Neural progenitor cell (in vitro differentiated cells): ENCODE measurements around the gene BCL10. TPM values are rescaled to one million over a fixed set of nuclear protein-coding genes. Genes with fewer than 3 reads are reported as not detected.

Source experiments
- DNase-seq: peaks from one replicate; pipeline ENCODE4 v3.0.0-alpha.2; 2016; ENCODE audit warnings: low spot score
- H2AFZ ChIP-seq: fragments of 200-600 bp; sonication (generic); replicated peaks from 2 replicates; pipeline ENCODE4 v1.6.1; 2016; ENCODE audit warnings: antibody characterized with exemption
- H3F3A ChIP-seq: fragments of 200-600 bp; sonication (generic); 2 replicates; pipeline ENCODE4 v1.6.1; 2016; ENCODE audit warnings: antibody characterized with exemption, low read depth
- H3K27ac ChIP-seq: fragments of 200-600 bp; sonication (generic); 2 replicates; pipeline ENCODE4 v1.5.1; 2016; ENCODE audit warnings: mild to moderate bottlenecking
- H3K27me3 ChIP-seq: fragments of 200-600 bp; sonication (generic); 2 replicates; pipeline ENCODE4 v1.6.1; 2016; ENCODE audit warnings: mild to moderate bottlenecking, moderate library complexity
- H3K36me3 ChIP-seq: fragments of 200-600 bp; sonication (generic); 2 replicates; pipeline ENCODE4 v1.5.1; 2016
- H3K4me1 ChIP-seq: fragments of 200-600 bp; sonication (generic); 2 replicates; pipeline ENCODE4 v1.6.1; 2016; ENCODE audit warnings: mixed run types
- H3K4me2 ChIP-seq: fragments of 200-600 bp; sonication (generic); 2 replicates; pipeline ENCODE4 v1.6.1; 2016
- H3K4me3 ChIP-seq: fragments of 200-600 bp; sonication (generic); 2 replicates; pipeline ENCODE4 v1.5.1; 2016
- H3K79me2 ChIP-seq: fragments of 200-600 bp; sonication (generic); 2 replicates; pipeline ENCODE4 v1.6.1; 2016; ENCODE audit warnings: low read depth
- H3K9ac ChIP-seq: fragments of 200-600 bp; sonication (generic); 2 replicates; pipeline ENCODE4 v1.6.1; 2016
- H3K9me3 ChIP-seq: fragments of 200-600 bp; sonication (generic); 2 replicates; pipeline ENCODE4 v1.5.1; 2016; ENCODE audit warnings: low read depth
- H4K20me1 ChIP-seq: fragments of 200-600 bp; sonication (generic); 2 replicates; pipeline ENCODE4 v1.6.1; 2016; ENCODE audit warnings: low read depth
- H3K27ac Mint-ChIP-seq: 3 replicates; pipeline ENCODE4 v1.8.0; 2021; ENCODE audit warnings: mixed read lengths
- H3K27me3 Mint-ChIP-seq: 2 replicates; pipeline ENCODE4 v1.8.0; 2022; ENCODE audit warnings: low read depth, mild to moderate bottlenecking, inconsistent platforms, moderate library complexity, mixed read lengths; ENCODE audit not compliant: insufficient read depth
- H3K36me3 Mint-ChIP-seq: 3 replicates; pipeline ENCODE4 v1.8.0; 2021; ENCODE audit warnings: mixed read lengths
- H3K4me1 Mint-ChIP-seq: 3 replicates; pipeline ENCODE4 v1.8.0; 2021; ENCODE audit warnings: mixed read lengths
- H3K4me3 Mint-ChIP-seq: 3 replicates; pipeline ENCODE4 v1.8.0; 2021; ENCODE audit warnings: mild to moderate bottlenecking, moderate library complexity, mixed read lengths
- H3K9me3 Mint-ChIP-seq: 3 replicates; pipeline ENCODE4 v1.8.0; 2020; ENCODE audit warnings: mixed read lengths
- CTCF ChIP-seq: fragments of 200-600 bp; sonication (generic); IDR thresholded peaks from 2 replicates; pipeline ENCODE4 v1.5.1; 2017; ENCODE audit warnings: antibody characterized with exemption, mild to moderate bottlenecking
- EZH2 ChIP-seq: fragments of 200-600 bp; sonication (generic); IDR thresholded peaks from 2 replicates; pipeline ENCODE4 v1.6.1; 2017; ENCODE audit warnings: antibody characterized with exemption, mild to moderate bottlenecking, moderate library complexity
- EZH2phosphoT487 ChIP-seq: fragments of 200-600 bp; sonication (generic); IDR thresholded peaks from 2 replicates; pipeline ENCODE4 v1.6.1; 2017; ENCODE audit warnings: antibody characterized with exemption
- total RNA-seq: library from RNA; depleted of rRNA; stranded (reverse); fragments of >200 nt; gene quantifications from 2 replicates; pipeline ENCODE4 v1.2.3, GENCODE V29; 2015; ENCODE audit warnings: low replicate concordance

Gene BCL10
- total RNA-seq, 1 donor from 2014 or later = 28.2 TPM

GRCh38 chr1:85276978-85277639 is 677 bp upstream of the BCL10 start:
- Histone ChIP-seq H3K9me3 (no peaks in the 10 kb centered on the region), H3F3A (peaks cover 15% of the 10 kb centered on the region), H3K36me3 (no peaks in the 10 kb centered on the region), H3K27me3 (no peaks in the 10 kb centered on the region), H3K4me1 (peaks cover 12% of the 10 kb centered on the region), H3K79me2 (peaks cover 39% of the 10 kb centered on the region), H3K9ac (no peak overlapping the region), H3K4me3 (peak overlapping the region; percentile 80), H4K20me1 (peaks cover 6% of the 10 kb centered on the region), H3K4me2 (peak overlapping the region; percentile 69), H3K27ac (peak overlapping the region; percentile 74), H2AFZ (peak overlapping the region; percentile 45)
- Mint-ChIP-seq H3K4me1 (peaks cover 14% of the 10 kb centered on the region), H3K36me3 (no peaks in the 10 kb centered on the region), H3K9me3 (no peaks in the 10 kb centered on the region), H3K4me3 (peak overlapping the region; percentile 90), H3K27ac (peak overlapping the region; percentile 10), H3K27me3 (peaks cover 4% of the 10 kb centered on the region)
- no peak for DNase-seq
- TF ChIP-seq EZH2 = no peak

- H3K4me3 ChIP-seq = peak overlapping the region; percentile 80
- Mint-ChIP-seq H3K27me3 (peaks cover 4% of the 10 kb centered on the region), H3K9me3 (no peaks in the 10 kb centered on the region), H3K4me3 (peak overlapping the region; percentile 90), H3K4me1 (peaks cover 14% of the 10 kb centered on the region), H3K27ac (peak overlapping the region; percentile 39), H3K36me3 (no peaks in the 10 kb centered on the region)
- H3K4me2 ChIP-seq = peak overlapping the region; percentile 81
- TF ChIP-seq CTCF (no peak), EZH2phosphoT487 (no peak), EZH2 (no peak)
- peaks cover 6% of the 10 kb centered on the region for H4K20me1 ChIP-seq
- DNase-seq = no peak
- peaks cover 12% of the 10 kb centered on the region for H3K4me1 ChIP-seq
- H3K9ac ChIP-seq = peak overlapping the region; percentile 62
- H3F3A ChIP-seq = peaks cover 15% of the 10 kb centered on the region
- H3K36me3 ChIP-seq = no peaks in the 10 kb centered on the region
- peak overlapping the region; percentile 95 for H3K27ac ChIP-seq
- no peaks in the 10 kb centered on the region for H3K27me3 ChIP-seq
- peak overlapping the region; percentile 85 for H2AFZ ChIP-seq
- H3K79me2 ChIP-seq = peaks cover 44% of the 10 kb centered on the region
- no peaks in the 10 kb centered on the region for H3K9me3 ChIP-seq
These were observed 674 bp downstream of the BCL10 start for GRCh38 chr1:85275701-85276214.

GRCh38 chr1:85274969-85275453 is 1.4 kb downstream of the BCL10 start:
- H3K27me3 Mint-ChIP-seq = peaks cover 4% of the 10 kb centered on the region
- H3K36me3 ChIP-seq = peaks cover 4% of the 10 kb centered on the region
- H3K4me1 Mint-ChIP-seq = peaks cover 14% of the 10 kb centered on the region
- H3K36me3 Mint-ChIP-seq = peaks cover 2% of the 10 kb centered on the region
- H3K27ac Mint-ChIP-seq = no peak overlapping the region
- H3K4me2 ChIP-seq = peak overlapping the region; percentile 81
- H3K27me3 ChIP-seq = no peaks in the 10 kb centered on the region
- no peaks in the 10 kb centered on the region for H3K9me3 ChIP-seq
- peaks cover 12% of the 10 kb centered on the region for H3K4me1 ChIP-seq
- peaks cover 15% of the 10 kb centered on the region for H3F3A ChIP-seq
- peaks cover 6% of the 10 kb centered on the region for H4K20me1 ChIP-seq
- H3K9ac ChIP-seq = peak overlapping the region; percentile 62
- peak overlapping the region; percentile 90 for H3K4me3 Mint-ChIP-seq
- no peak for DNase-seq
- H3K27ac ChIP-seq = no peak overlapping the region
- TF ChIP-seq EZH2 (no peak), EZH2phosphoT487 (no peak), CTCF (no peak)
- H3K79me2 ChIP-seq = peaks cover 44% of the 10 kb centered on the region
- no peaks in the 10 kb centered on the region for H3K9me3 Mint-ChIP-seq
- no peak overlapping the region for H2AFZ ChIP-seq
- H3K4me3 ChIP-seq = peak overlapping the region; percentile 80

GRCh38 chr1:85273397-85273796 is 3.0 kb downstream of the BCL10 start:
- no peak for TF ChIP-seq CTCF
- no peak for TF ChIP-seq EZH2
- no peak for TF ChIP-seq EZH2phosphoT487
- H3K4me3 ChIP-seq = no peak overlapping the region
- peaks cover 7% of the 10 kb centered on the region for H3K36me3 Mint-ChIP-seq
- peaks cover 14% of the 10 kb centered on the region for H3K4me1 Mint-ChIP-seq
- no peaks in the 10 kb centered on the region for H3K9me3 Mint-ChIP-seq
- DNase-seq = no peak
- H3F3A ChIP-seq = peaks cover 15% of the 10 kb centered on the region
- peaks cover 12% of the 10 kb centered on the region for H3K4me1 ChIP-seq
- H2AFZ ChIP-seq = no peak overlapping the region
- H3K36me3 ChIP-seq = peaks cover 13% of the 10 kb centered on the region
- H3K9me3 ChIP-seq = no peaks in the 10 kb centered on the region
- H4K20me1 ChIP-seq = peaks cover 6% of the 10 kb centered on the region
- no peaks in the 10 kb centered on the region for H3K27me3 ChIP-seq
- H3K27ac ChIP-seq = no peak overlapping the region
- no peak overlapping the region for H3K4me2 ChIP-seq
- no peak overlapping the region for H3K4me3 Mint-ChIP-seq
- no peak overlapping the region for H3K27ac Mint-ChIP-seq
- H3K27me3 Mint-ChIP-seq = no peaks in the 10 kb centered on the region
- H3K9ac ChIP-seq = no peak overlapping the region
- H3K79me2 ChIP-seq = peaks cover 44% of the 10 kb centered on the region
